GM12873 (cell line): ENCODE data around the gene GRIK2.

ENCODE experiments used
- CTCF ChIP-seq: IDR thresholded peaks from 2 replicates; pipeline ENCODE4 v1.5.1; 2012; ENCODE audit warnings: low read depth, mild to moderate bottlenecking, moderate library complexity, low read length, control low read depth; ENCODE audit not compliant: insufficient read depth; ENCODE audit errors: missing control alignments

GRIK2 gene

GRCh38 chr6:101645770-101646169, 252.3 kb downstream of the GRIK2 start:
- no peak for TF ChIP-seq CTCF

- no peak for TF ChIP-seq CTCF
These were observed 257.0 kb downstream of the GRIK2 start for GRCh38 chr6:101650402-101651100.

GRCh38 chr6:101652079-101652478, 258.6 kb downstream of the GRIK2 start:
- TF ChIP-seq CTCF, result no peak

GRCh38 chr6:101655109-101655508, 261.6 kb downstream of the GRIK2 start:
- no peak for TF ChIP-seq CTCF

GRCh38 chr6:101662111-101662897, 268.8 kb downstream of the GRIK2 start:
- no peak for TF ChIP-seq CTCF

GRCh38 chr6:101663100-101663499, 269.6 kb downstream of the GRIK2 start:
- TF ChIP-seq CTCF, result no peak

GRCh38 chr6:101666256-101666655, 272.7 kb downstream of the GRIK2 start:
- TF ChIP-seq CTCF, result no peak
